Endothelial cell of umbilical vein (primary cell): ENCODE data around the gene SYNPO2. TPM values are rescaled to one million over a fixed set of nuclear protein-coding genes. Genes with fewer than 3 reads are reported as not detected.
"Not testable (repeated sequence)": the region's sequence is repeated elsewhere in the genome, so short reads cannot be mapped to it uniquely, and the experiment has no call there.

Experiments
- BruUV-seq: library from RNA; stranded (reverse); fragments of 400-500 nt; replicated peaks from 2 replicates; lab custom pipeline; 2021; lab: Mats Ljungman, UMichigan
- CTCF ChIA-PET: fragments of 300-600, 350-600 bp; sonication (Branson Sonifier 250); formaldehyde crosslinking; loops from one replicate; lab custom pipeline; 2021; ENCODE audit warnings: antibody characterized with exemption, inconsistent platforms; lab: Charles Lee
- POLR2A ChIA-PET: fragments of 300-600, 350-600 bp; sonication (Branson Sonifier 250); formaldehyde crosslinking; loops from one replicate; lab custom pipeline; 2021; ENCODE audit warnings: antibody characterized with exemption, inconsistent platforms; lab: Charles Lee
- DNase-seq: peaks from one replicate; pipeline ENCODE4 v3.0.0-alpha.2; 2011; ENCODE audit warnings: low read depth, low spot score
- FAIRE-seq: peaks from 2 replicates; lab custom pipeline; 2011; peaks lifted over from hg19 to GRCh38; lab: Jason Lieb, UNC
- H2AFZ ChIP-seq: 2 replicates; pipeline ENCODE4 v1.6.0; 2012; ENCODE audit warnings: low read depth, low read length, control low read depth, inconsistent platforms
- H3K27ac ChIP-seq: 2 replicates; pipeline ENCODE4 v1.5.1; 2011; ENCODE audit warnings: low read depth, mild to moderate bottlenecking, control low read depth, low read length, moderate library complexity; ENCODE audit not compliant: insufficient read depth
- H3K27me3 ChIP-seq, 2 experiments: 2 replicates each; pipeline versions ENCODE4 v1.6.0 to v1.6.1; 2011; ENCODE audit warnings: low read length in 2 of 2, mixed read lengths in 1 of 2; ENCODE audit not compliant: control insufficient read depth in 2 of 2, insufficient read depth in 2 of 2
- H3K36me3 ChIP-seq, 2 experiments: 2 replicates in 1 of 2; 3 replicates in 1 of 2; pipeline ENCODE4 v1.5.1; 2011; ENCODE audit warnings: low read length in 2 of 2, mild to moderate bottlenecking in 1 of 2, moderate library complexity in 1 of 2; ENCODE audit not compliant: control insufficient read depth in 2 of 2, insufficient read depth in 2 of 2; ENCODE audit errors: extremely low read depth in 1 of 2
- H3K4me1 ChIP-seq: 3 replicates; pipeline ENCODE4 v1.5.1; 2011; ENCODE audit warnings: mild to moderate bottlenecking, low read length; ENCODE audit not compliant: control insufficient read depth, insufficient read depth; ENCODE audit errors: extremely low read depth
- H3K4me2 ChIP-seq: 2 replicates; pipeline ENCODE4 v1.6.1; 2011; ENCODE audit warnings: low read length, control low read depth, mixed read lengths; ENCODE audit not compliant: insufficient read depth
- H3K4me3 ChIP-seq, 3 experiments: fragments of 200-600 bp in 1 of 3; sonication (generic), shearing (Covaris generic) in 1 of 3; replicated peaks in 1 of 3; 2 replicates each; pipeline ENCODE4 v1.5.1; 2011 to 2016; ENCODE audit warnings: control low read depth in 3 of 3, low read length in 3 of 3, mild to moderate bottlenecking in 2 of 3, inconsistent platforms in 1 of 3, low read depth in 1 of 3, moderate library complexity in 1 of 3; ENCODE audit not compliant: insufficient read depth in 1 of 3
- H3K79me2 ChIP-seq: 2 replicates; pipeline ENCODE4 v1.6.0; 2012; ENCODE audit warnings: low read length, inconsistent platforms; ENCODE audit not compliant: control insufficient read depth, insufficient read depth
- H3K9ac ChIP-seq: replicated peaks from 2 replicates; pipeline ENCODE3; 2011; ENCODE audit warnings: low read length, control low read depth; ENCODE audit not compliant: insufficient read depth; ENCODE audit errors: extremely low read depth
- H3K9me1 ChIP-seq: replicated peaks from 3 replicates; pipeline ENCODE4 v1.6.0; 2011; ENCODE audit warnings: mild to moderate bottlenecking, low read length; ENCODE audit not compliant: control insufficient read depth, insufficient read depth; ENCODE audit errors: extremely low read depth
- H3K9me3 ChIP-seq: replicated peaks from 2 replicates; pipeline ENCODE4 v1.5.1; 2012; ENCODE audit warnings: low read length, inconsistent platforms; ENCODE audit not compliant: control insufficient read depth, insufficient read depth
- H4K20me1 ChIP-seq: replicated peaks from 2 replicates; pipeline ENCODE3; 2011; ENCODE audit warnings: mild to moderate bottlenecking, low read length; ENCODE audit not compliant: control insufficient read depth, insufficient read depth; ENCODE audit errors: extremely low read depth
- CTCF ChIP-seq, 2 donors: IDR thresholded peaks; 1 replicate in 1 of 2; 2 replicates in 1 of 2; pipeline ENCODE4 v1.5.1; 2011; ENCODE audit warnings: low read length in 2 of 2, mild to moderate bottlenecking in 2 of 2, moderate library complexity in 2 of 2, control low read depth in 1 of 2, inconsistent platforms in 1 of 2, low read depth in 1 of 2; ENCODE audit not compliant: insufficient read depth in 1 of 2; ENCODE audit errors: extremely low read depth in 1 of 2
- EZH2 ChIP-seq: IDR thresholded peaks from 2 replicates; pipeline ENCODE4 v1.6.1; 2012; ENCODE audit warnings: borderline replicate concordance, low read depth, mild to moderate bottlenecking, moderate library complexity, low read length, inconsistent platforms; ENCODE audit not compliant: severe bottlenecking
- FOS ChIP-seq: IDR thresholded peaks from 2 replicates; pipeline ENCODE4 v1.6.1; 2011; ENCODE audit warnings: mild to moderate bottlenecking, low read length, moderate library complexity, borderline replicate concordance; ENCODE audit not compliant: insufficient read depth
- GATA2 ChIP-seq: IDR thresholded peaks from 2 replicates; pipeline ENCODE4 v1.7.0; 2011; ENCODE audit warnings: low read depth, mild to moderate bottlenecking, moderate library complexity, mixed read lengths, low read length; ENCODE audit not compliant: insufficient read length, insufficient read depth
- JUN ChIP-seq: IDR thresholded peaks from 2 replicates; pipeline ENCODE4 v1.6.1; 2011; ENCODE audit warnings: borderline replicate concordance, low read depth; ENCODE audit not compliant: insufficient read length, insufficient read depth
- MAX ChIP-seq: IDR thresholded peaks from 2 replicates; pipeline ENCODE4 v1.6.1; 2011; ENCODE audit not compliant: insufficient read depth, insufficient read length
- MYC ChIP-seq: IDR thresholded peaks from one replicate; pipeline ENCODE4 v1.6.1; 2011; ENCODE audit warnings: mild to moderate bottlenecking, low read depth, low read length
- POLR2A ChIP-seq: IDR thresholded peaks from 2 replicates; pipeline ENCODE4 v1.6.1; 2012; ENCODE audit warnings: low read depth, mild to moderate bottlenecking, control low read depth, low read length
- POLR2AphosphoS5 ChIP-seq: IDR thresholded peaks from 2 replicates; pipeline ENCODE4 v1.6.1; 2012; ENCODE audit warnings: low read depth, mild to moderate bottlenecking, control low read depth, low read length, moderate library complexity; ENCODE audit not compliant: insufficient read depth
- dilution Hi-C: fragments of 300-500 bp; cut with MboI; formaldehyde crosslinking; loops from one replicate; pipeline ENCODE4 v1.15.0; 2019; ENCODE audit warnings: low sequenced_read_pairs; ENCODE audit not compliant: extremely low pct_ligation_motif_present
- intact Hi-C: fragments of 100-400 bp; cut with micrococcal nuclease; formaldehyde crosslinking; loops from one replicate; pipeline ENCODE4 v1.10.0; 2022
- polyA plus RNA-seq, 4 experiments: library from polyadenylated mRNA; depleted of rRNA in 3 of 4; stranded (reverse) in 3 of 4; unstranded in 1 of 4; fragments of >200 nt; gene quantifications; 2 replicates each; pipeline versions ENCODE4 v1.2.1 to v1.2.3, GENCODE V29; 2011 to 2012; ENCODE audit warnings: missing spikeins in 1 of 4
- total RNA-seq: library from RNA; stranded (reverse); gene quantifications from 2 replicates; pipeline ENCODE4 v1.2.3, GENCODE V29; 2021

Gene SYNPO2
- total and polyA plus RNA-seq, 2 donors (not counting 3 experiments of a cell fraction or from before 2014, with no cell fraction given): 0.06 to 0.13 TPM

GRCh38 chr4:119003001-119003400, 114.3 kb downstream of the SYNPO2 start:
- H3K4me3 ChIP-seq, H3K9me1 ChIP-seq, intact Hi-C loops, H3K79me2 ChIP-seq, POLR2A ChIA-PET, H3K9ac ChIP-seq, H4K20me1 ChIP-seq, DNase-seq, H3K36me3 ChIP-seq, H2AFZ ChIP-seq, H3K27me3 ChIP-seq, H3K27ac ChIP-seq, H3K4me2 ChIP-seq, CTCF ChIA-PET, H3K4me1 ChIP-seq, FAIRE-seq, H3K9me3 ChIP-seq, BruUV-seq, dilution Hi-C loops: not testable (repeated sequence)

- ChIA-PET POLR2A (no interaction called here), CTCF (interaction anchor here (1.0 kb wide), 1 partner anchor 19 kb away, joined by 4 read pairs; no protein-coding TSS in a partner anchor)
- no TSS peak for BruUV-seq
- Histone ChIP-seq H3K9me1 (no peaks in the 10 kb centered on the region), H3K4me3 (no peak overlapping the region), H3K9me3 (no peaks in the 10 kb centered on the region), H2AFZ (no peak overlapping the region), H3K4me1 (no peaks in the 10 kb centered on the region), H3K36me3 (no peaks in the 10 kb centered on the region), H3K4me2 (no peak overlapping the region), H3K27ac (no peak overlapping the region), H3K27me3 (peaks cover 3 to 5% of the 10 kb centered on the region in 2 experiments), H3K79me2 (no peaks in the 10 kb centered on the region), H3K9ac (no peak overlapping the region), H4K20me1 (no peaks in the 10 kb centered on the region)
- intact Hi-C loops (no loop called here), dilution Hi-C loops (no loop called here)
- FAIRE-seq (no peak), DNase-seq (no peak)
- TF ChIP-seq POLR2AphosphoS5 (no peak), CTCF (IDR thresholded peaks at IDR 0.05; ENCODE audit: extremely low read depth in 1 of 2, insufficient read depth in 1 of 2, low read depth in 1 of 2, low read length in 2 of 2) (no peak), FOS (no peak), MAX (no peak), EZH2 (no peak), JUN (no peak), MYC (no peak), GATA2 (no peak), POLR2A (no peak)
Observed at GRCh38 chr4:119005928-119006460, 117.3 kb downstream of the SYNPO2 start.
